T-helper 1 cell treated with Interleukin-12 subunit alpha and Interleukin-12 subunit beta and Interleukin-4 antibody, amounts not matched to agents 30 μg/mL and 1 μg/mL, for 36 hours (primary cell): Measurements from ENCODE around the gene GPC6.

Experiments used
- H3K27ac Mint-ChIP-seq: one replicate; pipeline ENCODE4 v1.8.0; 2021; ENCODE audit warnings: mild to moderate bottlenecking, mixed read lengths
- H3K27me3 Mint-ChIP-seq: one replicate; pipeline ENCODE4 v1.8.0; 2021; ENCODE audit warnings: low read depth, mixed read lengths
- H3K36me3 Mint-ChIP-seq: one replicate; pipeline ENCODE4 v1.8.0; 2021; ENCODE audit warnings: low read depth, mixed read lengths
- H3K4me1 Mint-ChIP-seq: one replicate; pipeline ENCODE4 v1.8.0; 2021; ENCODE audit warnings: low read depth, mixed read lengths
- H3K4me3 Mint-ChIP-seq: one replicate; pipeline ENCODE4 v1.8.0; 2021; ENCODE audit warnings: mild to moderate bottlenecking, moderate library complexity, mixed read lengths
- H3K9me3 Mint-ChIP-seq: one replicate; pipeline ENCODE4 v1.8.0; 2021; ENCODE audit warnings: mixed read lengths

GPC6 gene

GRCh38 chr13:93559718-93560117 lies 333.1 kb downstream of the GPC6 start:
- no peaks in the 10 kb centered on the region for H3K9me3 Mint-ChIP-seq
- no peaks in the 10 kb centered on the region for H3K36me3 Mint-ChIP-seq
- H3K4me3 Mint-ChIP-seq, result no peak overlapping the region
- no peaks in the 10 kb centered on the region for H3K4me1 Mint-ChIP-seq
- H3K27ac Mint-ChIP-seq, result no peak overlapping the region
- no peaks in the 10 kb centered on the region for H3K27me3 Mint-ChIP-seq

GRCh38 chr13:93561576-93562225 lies 335.1 kb downstream of the GPC6 start:
- Mint-ChIP-seq H3K27me3 (no peaks in the 10 kb centered on the region), H3K27ac (no peak overlapping the region), H3K4me1 (no peaks in the 10 kb centered on the region), H3K4me3 (no peak overlapping the region), H3K9me3 (no peaks in the 10 kb centered on the region), H3K36me3 (no peaks in the 10 kb centered on the region)

DNA sequence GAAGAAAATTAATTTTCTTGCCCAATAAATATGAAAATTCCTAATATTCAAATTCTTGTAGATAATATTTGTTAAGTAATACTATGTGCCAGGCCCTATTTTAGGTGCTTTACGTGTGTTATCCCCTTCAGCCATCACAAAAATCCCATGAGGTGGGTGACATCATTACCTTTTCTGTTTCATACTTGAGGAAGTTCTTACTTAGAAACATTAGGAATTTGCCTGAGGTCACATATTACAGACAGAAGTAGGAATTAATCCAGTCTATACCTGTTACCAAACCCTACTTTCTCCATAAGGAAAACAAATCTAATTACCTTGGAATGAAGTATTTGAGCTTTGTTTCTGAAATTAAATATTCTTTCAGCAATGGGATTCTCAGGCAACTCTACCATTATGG lies 336.1 kb downstream of the GPC6 start:
- Mint-ChIP-seq H3K4me1 (no peaks in the 10 kb centered on the region), H3K36me3 (no peaks in the 10 kb centered on the region), H3K4me3 (no peak overlapping the region), H3K9me3 (no peaks in the 10 kb centered on the region), H3K27ac (no peak overlapping the region), H3K27me3 (no peaks in the 10 kb centered on the region)

- no peaks in the 10 kb centered on the region for H3K27me3 Mint-ChIP-seq
- H3K4me3 Mint-ChIP-seq, result no peak overlapping the region
- H3K9me3 Mint-ChIP-seq, result no peaks in the 10 kb centered on the region
- H3K27ac Mint-ChIP-seq, result no peak overlapping the region
- no peaks in the 10 kb centered on the region for H3K36me3 Mint-ChIP-seq
- H3K4me1 Mint-ChIP-seq, result no peaks in the 10 kb centered on the region
Measured at GRCh38 chr13:93577105-93577504, 350.5 kb downstream of the GPC6 start.

DNA sequence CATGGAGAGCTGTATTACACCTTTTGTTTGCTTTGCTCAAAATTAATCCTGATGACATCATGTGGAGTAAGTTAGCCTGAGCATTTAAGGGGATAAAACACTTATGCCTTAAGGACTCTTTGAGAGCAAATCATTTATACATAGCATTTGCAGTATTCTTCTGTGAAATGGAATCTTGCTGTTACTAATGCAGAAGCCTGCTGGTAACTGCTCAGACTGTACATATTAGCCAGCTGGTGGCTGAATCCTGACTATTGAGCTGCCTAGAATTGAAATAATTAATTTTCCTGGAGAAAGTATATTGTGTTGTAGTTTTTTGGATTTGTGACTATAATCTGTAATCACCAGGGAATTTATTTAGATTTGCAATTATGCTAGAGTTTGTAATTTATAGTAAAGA lies 363.2 kb downstream of the GPC6 start:
- Mint-ChIP-seq H3K27me3 (no peaks in the 10 kb centered on the region), H3K4me1 (no peaks in the 10 kb centered on the region), H3K4me3 (no peak overlapping the region), H3K9me3 (no peaks in the 10 kb centered on the region), H3K27ac (no peak overlapping the region), H3K36me3 (no peaks in the 10 kb centered on the region)

GRCh38 chr13:93603043-93603442 lies 376.4 kb downstream of the GPC6 start:
- Mint-ChIP-seq H3K4me3 (no peak overlapping the region), H3K9me3 (no peaks in the 10 kb centered on the region), H3K4me1 (no peaks in the 10 kb centered on the region), H3K27me3 (no peaks in the 10 kb centered on the region), H3K27ac (no peak overlapping the region), H3K36me3 (no peaks in the 10 kb centered on the region)

- Mint-ChIP-seq H3K36me3 (no peaks in the 10 kb centered on the region), H3K27me3 (no peaks in the 10 kb centered on the region), H3K4me1 (no peaks in the 10 kb centered on the region), H3K9me3 (no peaks in the 10 kb centered on the region), H3K27ac (no peak overlapping the region), H3K4me3 (no peak overlapping the region)
Measured at GRCh38 chr13:93614776-93615175, 388.2 kb downstream of the GPC6 start.

DNA sequence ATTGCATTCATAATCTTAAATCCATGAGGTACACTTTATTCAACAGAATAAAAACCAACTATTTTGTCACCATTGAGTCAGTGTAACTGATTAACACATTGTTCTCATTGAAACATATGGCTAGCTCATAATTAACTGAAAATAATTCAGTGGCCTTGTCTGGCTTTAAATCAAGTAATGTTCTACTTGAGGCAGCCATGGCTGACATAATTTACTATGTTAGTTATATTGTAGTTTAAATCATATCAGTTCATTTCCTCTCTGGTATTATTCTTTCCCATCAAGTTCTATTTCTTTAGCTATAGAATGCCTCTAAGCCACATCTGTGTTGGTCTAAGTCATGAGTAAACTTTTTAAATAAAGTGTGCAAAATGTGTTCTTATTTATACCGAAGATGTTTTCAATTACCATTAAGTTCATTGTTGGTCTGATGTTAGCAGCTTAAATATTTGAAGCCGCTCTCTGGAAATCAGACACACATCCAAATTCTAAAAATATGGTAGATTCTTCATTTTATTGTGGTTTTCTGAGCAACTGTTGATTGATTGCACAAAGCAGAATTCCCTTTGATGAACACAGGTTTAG lies 393.7 kb downstream of the GPC6 start:
- Mint-ChIP-seq H3K4me1 (no peaks in the 10 kb centered on the region), H3K27me3 (no peaks in the 10 kb centered on the region), H3K9me3 (no peaks in the 10 kb centered on the region), H3K27ac (no peak overlapping the region), H3K36me3 (no peaks in the 10 kb centered on the region), H3K4me3 (no peak overlapping the region)

DNA sequence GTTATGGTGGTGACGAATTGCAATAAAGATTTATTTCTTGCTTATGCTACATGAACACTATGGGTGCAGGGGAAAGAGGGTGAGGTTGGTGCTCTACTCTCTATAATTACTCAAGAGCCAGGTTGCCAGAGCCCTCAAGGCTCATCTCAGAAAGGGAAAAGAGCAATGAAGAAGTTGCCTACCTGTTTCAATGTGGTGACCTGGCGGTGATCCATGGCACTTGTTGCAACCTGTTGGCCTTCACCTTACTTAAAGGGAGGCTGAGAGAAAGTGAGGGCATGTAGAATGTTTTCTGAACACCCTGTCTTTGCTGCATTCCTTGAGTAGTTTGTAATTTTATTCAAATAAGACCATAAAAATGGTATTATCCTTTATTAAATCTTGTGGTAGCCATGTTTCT lies 394.4 kb downstream of the GPC6 start:
- no peaks in the 10 kb centered on the region for H3K9me3 Mint-ChIP-seq
- H3K4me3 Mint-ChIP-seq, result no peak overlapping the region

DNA sequence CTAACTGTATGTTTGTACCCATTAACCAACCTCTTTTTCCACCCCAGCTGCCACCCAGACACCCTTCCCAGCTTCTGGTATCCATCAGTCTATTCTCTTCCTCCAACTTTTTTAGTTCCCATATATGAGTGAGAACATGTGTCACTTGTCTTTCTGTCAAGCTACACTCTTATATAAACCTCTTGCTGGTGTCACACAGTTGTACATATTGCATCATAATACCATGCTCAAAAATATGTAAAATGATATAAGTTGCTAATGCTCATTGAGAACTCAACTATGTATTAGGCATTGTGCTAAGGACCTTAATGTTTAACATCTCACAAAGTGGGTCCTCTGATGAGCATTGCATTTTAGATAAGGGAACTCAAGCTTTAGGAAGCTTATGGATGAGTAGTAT lies 395.4 kb downstream of the GPC6 start:
- H3K9me3 Mint-ChIP-seq, result no peaks in the 10 kb centered on the region
- H3K27ac Mint-ChIP-seq, result no peak overlapping the region
- no peaks in the 10 kb centered on the region for H3K36me3 Mint-ChIP-seq
- H3K27me3 Mint-ChIP-seq, result no peaks in the 10 kb centered on the region
- no peaks in the 10 kb centered on the region for H3K4me1 Mint-ChIP-seq
- no peak overlapping the region for H3K4me3 Mint-ChIP-seq

More for the DNA sequence above, 394.4 kb downstream of the GPC6 start:
- Mint-ChIP-seq H3K27ac (no peak overlapping the region), H3K36me3 (no peaks in the 10 kb centered on the region), H3K4me1 (no peaks in the 10 kb centered on the region), H3K27me3 (no peaks in the 10 kb centered on the region)

- Mint-ChIP-seq H3K4me1 (no peaks in the 10 kb centered on the region), H3K9me3 (no peaks in the 10 kb centered on the region), H3K4me3 (no peak overlapping the region), H3K27ac (no peak overlapping the region), H3K27me3 (no peaks in the 10 kb centered on the region), H3K36me3 (no peaks in the 10 kb centered on the region)
Measured at GRCh38 chr13:93624311-93624777, 397.7 kb downstream of the GPC6 start.

- Mint-ChIP-seq H3K4me1 (no peaks in the 10 kb centered on the region), H3K27me3 (no peaks in the 10 kb centered on the region), H3K4me3 (no peak overlapping the region), H3K36me3 (no peaks in the 10 kb centered on the region), H3K9me3 (no peaks in the 10 kb centered on the region), H3K27ac (no peak overlapping the region)
Measured at GRCh38 chr13:93625536-93625935, 398.9 kb downstream of the GPC6 start.

- H3K4me1 Mint-ChIP-seq, result no peaks in the 10 kb centered on the region
Measured at GRCh38 chr13:93628136-93628797, 401.7 kb downstream of the GPC6 start.

DNA sequence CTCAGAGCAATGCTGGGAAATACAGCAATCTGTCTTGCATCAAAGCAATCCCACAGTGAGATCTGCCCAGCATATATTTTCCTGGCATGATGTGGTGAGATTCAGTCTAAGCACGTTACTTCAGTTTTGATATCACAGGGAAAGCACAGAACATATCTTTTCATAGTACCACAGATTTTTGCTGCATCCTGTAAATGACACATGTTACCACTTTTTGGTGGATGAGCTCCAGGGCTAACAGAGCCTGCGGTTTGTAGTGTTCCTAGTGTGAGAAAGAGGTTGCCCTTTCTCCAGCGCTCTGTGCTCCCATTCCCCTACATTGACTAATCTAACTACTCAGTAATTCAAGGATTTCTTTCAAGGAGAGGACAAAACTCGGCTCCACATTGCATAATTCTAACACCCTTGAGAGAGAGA lies 409.0 kb downstream of the GPC6 start:
- Mint-ChIP-seq H3K4me1 (no peaks in the 10 kb centered on the region), H3K27me3 (no peaks in the 10 kb centered on the region), H3K27ac (no peak overlapping the region), H3K36me3 (no peaks in the 10 kb centered on the region), H3K4me3 (no peak overlapping the region), H3K9me3 (no peaks in the 10 kb centered on the region)

More at GRCh38 chr13:93628136-93628797, 401.7 kb downstream of the GPC6 start:
- Mint-ChIP-seq H3K36me3 (no peaks in the 10 kb centered on the region), H3K9me3 (no peaks in the 10 kb centered on the region), H3K27ac (no peak overlapping the region), H3K27me3 (no peaks in the 10 kb centered on the region), H3K4me3 (no peak overlapping the region)

DNA sequence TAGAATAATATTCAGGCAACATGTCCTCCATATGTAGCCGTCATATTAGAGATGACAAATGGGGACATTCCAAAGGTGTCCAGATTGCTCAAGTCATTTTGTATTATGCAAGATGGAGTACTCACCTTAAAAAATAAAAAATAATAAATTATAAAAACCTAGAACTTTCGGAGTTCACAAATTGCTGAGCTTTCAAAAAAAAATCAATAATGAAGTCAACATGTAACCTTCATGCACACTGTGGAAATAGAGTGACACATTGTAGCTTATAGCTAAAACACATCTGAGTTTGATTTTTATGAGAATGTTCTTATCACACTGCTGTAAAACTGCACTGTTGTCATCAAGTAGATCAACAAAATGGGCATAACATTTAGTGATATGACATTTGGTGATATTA lies 411.2 kb downstream of the GPC6 start:
- H3K27ac Mint-ChIP-seq, result no peak overlapping the region
- no peak overlapping the region for H3K4me3 Mint-ChIP-seq
- H3K36me3 Mint-ChIP-seq, result no peaks in the 10 kb centered on the region
- no peaks in the 10 kb centered on the region for H3K27me3 Mint-ChIP-seq
- H3K4me1 Mint-ChIP-seq, result no peaks in the 10 kb centered on the region
- H3K9me3 Mint-ChIP-seq, result no peaks in the 10 kb centered on the region
